A549 (cell line): Measurements from ENCODE around the gene RPS6KC1.

Experiments
- CEBPB ChIP-seq, 2 experiments: fragments of >200 bp in 1 of 2; sonication (Bioruptor Twin) in 1 of 2; formaldehyde crosslinking in 1 of 2; IDR thresholded peaks; 2 replicates each; pipeline ENCODE4 v1.6.1; 2012 to 2016
- EP300 ChIP-seq, 2 experiments: fragments of >200 bp; sonication (Bioruptor Twin); formaldehyde crosslinking; IDR thresholded peaks; 2 replicates in 1 of 2; 3 replicates in 1 of 2; pipeline ENCODE4 v1.6.1; 2016 to 2017
- FOSL2 ChIP-seq, 2 experiments: fragments of 450-650 bp in 1 of 2; fragments of >200 bp in 1 of 2; sonication (Bioruptor Twin) in 1 of 2; formaldehyde crosslinking; IDR thresholded peaks; 2 replicates each; pipeline versions ENCODE4 v1.5.0 to v1.6.1; 2016 to 2020; ENCODE audit warnings: mild to moderate bottlenecking in 1 of 2, moderate library complexity in 1 of 2
- JUNB ChIP-seq: fragments of >200 bp; sonication (Bioruptor Twin); formaldehyde crosslinking; IDR thresholded peaks from 2 replicates; pipeline ENCODE4 v1.6.1; 2016
- KDM1A ChIP-seq: fragments of 200-600 bp; sonication (generic); IDR thresholded peaks from 2 replicates; pipeline ENCODE4 v1.6.1; 2016; ENCODE audit warnings: low read depth, mild to moderate bottlenecking
- MAFK ChIP-seq: fragments of 450-650 bp; IDR thresholded peaks from 2 replicates; pipeline ENCODE4 v1.6.1; 2014; ENCODE audit not compliant: partially characterized antibody
- MAZ ChIP-seq: fragments of 150-350 bp; IDR thresholded peaks from 2 replicates; pipeline ENCODE4 v1.6.1; 2014; ENCODE audit warnings: antibody characterized with exemption, low read depth, low read length, borderline replicate concordance
- POLR2AphosphoS2 ChIP-seq: conservative IDR thresholded peaks from 2 replicates; pipeline ENCODE4 v1.6.1; 2012; ENCODE audit warnings: low read length, improper control_type of control experiment, inconsistent platforms
- RAD21 ChIP-seq, 2 experiments: fragments of >200 bp in 1 of 2; sonication (Bioruptor Twin) in 1 of 2; formaldehyde crosslinking in 1 of 2; IDR thresholded peaks in 1 of 2; conservative IDR thresholded peaks in 1 of 2; 2 replicates in 1 of 2; 3 replicates in 1 of 2; pipeline ENCODE4 v1.6.1; 2012 to 2018; ENCODE audit warnings: inconsistent platforms in 1 of 2
- ZSCAN20 ChIP-seq: fragments of 250-450 bp; sonication (Bioruptor Pico); IDR thresholded peaks from 2 replicates; pipeline ENCODE4 v1.8.0; 2022; ENCODE audit warnings: mild to moderate bottlenecking, moderate library complexity
- TF ChIP-seq, protein P1 (sequence below): fragments of >200 bp; sonication (Bioruptor Twin); formaldehyde crosslinking; IDR thresholded peaks from 3 replicates; pipeline ENCODE4 v1.5.1; 2016

GRCh38 chr1:213106298-213106697 lies 55.3 kb downstream of the RPS6KC1 start:
- TF ChIP-seq, protein P1, sequence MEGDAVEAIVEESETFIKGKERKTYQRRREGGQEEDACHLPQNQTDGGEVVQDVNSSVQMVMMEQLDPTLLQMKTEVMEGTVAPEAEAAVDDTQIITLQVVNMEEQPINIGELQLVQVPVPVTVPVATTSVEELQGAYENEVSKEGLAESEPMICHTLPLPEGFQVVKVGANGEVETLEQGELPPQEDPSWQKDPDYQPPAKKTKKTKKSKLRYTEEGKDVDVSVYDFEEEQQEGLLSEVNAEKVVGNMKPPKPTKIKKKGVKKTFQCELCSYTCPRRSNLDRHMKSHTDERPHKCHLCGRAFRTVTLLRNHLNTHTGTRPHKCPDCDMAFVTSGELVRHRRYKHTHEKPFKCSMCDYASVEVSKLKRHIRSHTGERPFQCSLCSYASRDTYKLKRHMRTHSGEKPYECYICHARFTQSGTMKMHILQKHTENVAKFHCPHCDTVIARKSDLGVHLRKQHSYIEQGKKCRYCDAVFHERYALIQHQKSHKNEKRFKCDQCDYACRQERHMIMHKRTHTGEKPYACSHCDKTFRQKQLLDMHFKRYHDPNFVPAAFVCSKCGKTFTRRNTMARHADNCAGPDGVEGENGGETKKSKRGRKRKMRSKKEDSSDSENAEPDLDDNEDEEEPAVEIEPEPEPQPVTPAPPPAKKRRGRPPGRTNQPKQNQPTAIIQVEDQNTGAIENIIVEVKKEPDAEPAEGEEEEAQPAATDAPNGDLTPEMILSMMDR, result no peak
- TF ChIP-seq POLR2AphosphoS2 (no peak), KDM1A (no peak), ZSCAN20 (no peak), MAFK (no peak), JUNB (no peak), FOSL2 (IDR thresholded peaks at IDR 0.05) (no peak), FOSL2 (CRISPR knock-in tag; IDR thresholded peaks at IDR 0.05) (no peak), MAZ (no peak), EP300 (IDR thresholded peaks at IDR 0.05) (no peak), CEBPB (IDR thresholded peaks at IDR 0.05) (no peak), RAD21 (conservative IDR thresholded peaks at IDR 0.05 in 1 of 2, IDR thresholded peaks at IDR 0.05 in 1 of 2) (no peak)
